Right lobe of liver (tissue), 4 donors: Measurements from ENCODE around the gene EIF1AD.

Source experiments
- CTCF ChIP-seq, 4 donors: fragments of 200-600 bp in 3 of 4; fragments of 450-650 bp in 1 of 4; IDR thresholded peaks; one replicate each; pipeline versions ENCODE4 v1.5.1 to v1.8.0; 2016 to 2022; ENCODE audit warnings: antibody characterized with exemption in 4 of 4, mild to moderate bottlenecking in 2 of 4
- POLR2A ChIP-seq: fragments of 450-650 bp; IDR thresholded peaks from one replicate; pipeline ENCODE4 v1.6.1; 2017; ENCODE audit warnings: antibody characterized with exemption, mild to moderate bottlenecking
- donor health status: DM: no; HTN: no; CAD: no.
- donor health status: DM: no; HTN: no; CAD: no.
- donor health status: DM: no; HTN: yes; CAD: no.

- TF ChIP-seq CTCF (IDR thresholded peaks at IDR 0.05), result no peak
- TF ChIP-seq POLR2A, result no peak
These were observed 45.8 kb upstream of the EIF1AD start for GRCh38 chr11:66047541-66048365.
